NCI-H345 (cell line): ENCODE data around the gene SLC15A2.
"Not testable (repeated sequence)": the region's sequence is repeated elsewhere in the genome, so short reads cannot be mapped to it uniquely, and the experiment has no call there.

Source experiments
- DNase-seq: peaks from one replicate; lab custom pipeline; 2025; lab: John Stamatoyannopoulos, UW

The SLC15A2 gene, protein sequence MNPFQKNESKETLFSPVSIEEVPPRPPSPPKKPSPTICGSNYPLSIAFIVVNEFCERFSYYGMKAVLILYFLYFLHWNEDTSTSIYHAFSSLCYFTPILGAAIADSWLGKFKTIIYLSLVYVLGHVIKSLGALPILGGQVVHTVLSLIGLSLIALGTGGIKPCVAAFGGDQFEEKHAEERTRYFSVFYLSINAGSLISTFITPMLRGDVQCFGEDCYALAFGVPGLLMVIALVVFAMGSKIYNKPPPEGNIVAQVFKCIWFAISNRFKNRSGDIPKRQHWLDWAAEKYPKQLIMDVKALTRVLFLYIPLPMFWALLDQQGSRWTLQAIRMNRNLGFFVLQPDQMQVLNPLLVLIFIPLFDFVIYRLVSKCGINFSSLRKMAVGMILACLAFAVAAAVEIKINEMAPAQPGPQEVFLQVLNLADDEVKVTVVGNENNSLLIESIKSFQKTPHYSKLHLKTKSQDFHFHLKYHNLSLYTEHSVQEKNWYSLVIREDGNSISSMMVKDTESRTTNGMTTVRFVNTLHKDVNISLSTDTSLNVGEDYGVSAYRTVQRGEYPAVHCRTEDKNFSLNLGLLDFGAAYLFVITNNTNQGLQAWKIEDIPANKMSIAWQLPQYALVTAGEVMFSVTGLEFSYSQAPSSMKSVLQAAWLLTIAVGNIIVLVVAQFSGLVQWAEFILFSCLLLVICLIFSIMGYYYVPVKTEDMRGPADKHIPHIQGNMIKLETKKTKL

DNA sequence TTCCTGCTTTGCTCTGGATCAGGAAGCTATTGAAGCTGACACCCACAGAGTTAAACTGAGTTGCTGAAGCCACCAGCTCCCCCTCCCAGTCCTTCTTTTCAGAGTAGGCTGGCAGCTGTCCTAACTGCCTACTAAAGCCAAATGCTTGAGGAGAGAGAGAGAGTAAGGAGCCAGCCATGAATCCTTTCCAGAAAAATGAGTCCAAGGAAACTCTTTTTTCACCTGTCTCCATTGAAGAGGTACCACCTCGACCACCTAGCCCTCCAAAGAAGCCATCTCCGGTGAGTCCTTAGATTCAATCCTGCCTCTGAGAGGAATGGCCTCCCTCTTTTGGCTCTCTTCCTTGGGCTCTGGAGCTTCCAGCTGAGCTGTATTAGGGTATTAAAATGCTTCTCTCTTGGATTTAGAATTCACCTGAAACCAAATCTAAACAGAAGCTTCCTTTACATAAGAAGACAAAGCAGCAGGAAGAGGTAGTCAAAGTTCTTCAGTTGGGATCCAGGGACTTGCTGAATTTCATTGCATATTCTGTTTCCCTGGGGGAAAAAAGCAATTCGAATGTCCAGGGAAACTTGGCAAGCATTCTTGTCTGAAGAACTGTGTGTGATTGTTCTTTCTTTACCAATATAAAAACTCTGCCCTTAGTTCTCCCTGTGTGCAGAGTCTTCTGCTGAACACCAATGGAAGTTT lies at the start of gene SLC15A2:
Gene SLC15A2, plus strand, starts transcription at position 101 of the 690 bp plus-strand sequence. Its CDS starts 76 bp downstream, at position 177.
- DNase-seq, result no peak

DNA sequence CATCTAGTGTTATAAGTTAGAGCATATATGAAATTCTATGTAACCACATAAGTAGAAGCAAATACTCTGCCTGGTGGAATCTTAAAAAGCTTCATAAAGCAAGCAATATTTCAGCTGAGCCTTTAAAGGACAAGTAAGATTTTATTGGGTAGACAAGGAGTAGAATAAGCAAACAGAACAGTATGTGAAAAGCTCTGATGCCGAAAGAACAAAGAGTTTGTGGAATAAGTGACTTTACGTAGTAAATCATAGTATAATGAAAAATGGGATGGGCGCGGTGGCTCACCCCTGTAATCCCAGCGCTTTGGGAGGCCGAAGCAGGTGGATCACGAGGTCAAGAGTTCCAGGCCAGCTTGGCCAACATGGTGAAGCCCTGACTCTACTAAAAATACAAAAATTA lies 49.3 kb upstream of the SLC15A2 start:
- DNase-seq, result no peak

DNA sequence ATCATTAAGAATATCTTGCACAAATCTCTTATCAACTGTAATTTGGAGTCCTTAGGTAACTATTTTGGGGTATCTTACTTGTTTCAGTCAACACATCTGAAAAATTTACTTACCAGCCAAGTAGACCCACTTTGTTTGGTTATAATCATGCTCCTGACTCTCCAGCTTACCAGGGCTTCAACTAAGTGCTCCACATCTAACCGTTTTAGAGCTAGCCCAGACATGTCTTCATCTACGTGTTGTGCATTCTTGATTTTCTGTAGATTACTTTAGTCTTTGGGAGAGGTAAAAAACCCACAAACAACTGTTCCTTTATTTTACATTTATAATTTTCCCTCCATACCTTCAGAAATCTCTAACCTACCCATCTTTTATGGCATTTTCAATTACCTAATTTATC lies 41.9 kb upstream of the SLC15A2 start:
- no peak for DNase-seq

DNA sequence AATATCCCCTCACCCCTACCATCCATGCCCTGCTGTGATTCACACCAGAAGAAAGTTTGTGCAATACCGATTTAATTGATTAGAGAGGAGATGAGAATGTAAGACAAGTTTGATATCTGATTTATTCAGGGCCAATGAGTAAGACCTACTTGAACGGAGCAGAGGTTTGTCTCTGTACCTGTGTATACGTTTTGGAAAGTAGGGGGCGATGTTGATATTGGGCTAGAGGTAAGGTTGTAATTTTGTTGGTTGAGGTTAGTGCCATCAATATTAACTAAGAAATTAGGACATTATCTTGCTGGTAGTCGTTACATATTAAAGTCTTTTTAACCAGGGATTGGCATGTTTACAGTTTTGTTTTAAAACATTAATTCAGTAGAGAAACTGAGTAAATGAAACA lies 38.6 kb upstream of the SLC15A2 start:
- peak; percentile 6 for DNase-seq

DNA sequence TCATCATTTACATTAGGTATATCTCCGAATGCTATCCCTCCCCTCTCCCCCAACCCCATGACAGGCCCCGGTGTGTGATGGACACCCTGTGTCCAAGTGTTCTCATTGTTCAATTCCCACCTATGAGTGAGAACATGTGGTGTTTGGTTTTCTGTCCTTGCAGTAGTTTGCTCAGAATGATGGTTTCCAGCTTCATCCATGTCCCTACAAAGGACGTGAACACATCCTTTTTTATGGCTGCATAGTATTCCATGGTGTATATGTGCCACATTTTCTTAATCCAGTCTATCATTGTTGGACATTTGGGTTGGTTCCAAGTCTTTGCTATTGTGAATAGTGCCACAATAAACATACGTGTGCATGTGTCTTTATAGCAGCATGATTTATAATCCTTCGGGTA lies 36.4 kb upstream of the SLC15A2 start:
- DNase-seq, result not testable (repeated sequence)

DNA sequence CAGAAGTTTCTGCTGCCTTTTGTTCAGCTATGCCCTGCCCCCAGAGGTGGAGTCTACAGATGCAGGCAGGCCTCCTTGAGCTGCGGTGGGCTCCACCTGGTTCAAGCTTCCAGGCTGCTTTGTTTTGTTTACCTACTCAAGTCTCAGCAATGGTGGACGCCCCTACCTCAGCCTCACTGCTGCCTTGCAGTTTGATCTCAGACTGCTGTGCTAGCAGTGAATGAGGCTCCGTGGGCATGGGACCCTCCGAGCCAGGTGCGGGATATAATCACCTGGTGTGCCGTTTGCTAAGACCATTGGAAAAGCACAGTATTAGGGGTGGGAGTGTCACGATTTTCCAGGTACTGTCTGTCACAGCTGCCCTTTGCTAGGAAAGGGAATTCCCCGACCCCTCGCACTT lies 31.0 kb upstream of the SLC15A2 start:
- DNase-seq, result not testable (repeated sequence)

DNA sequence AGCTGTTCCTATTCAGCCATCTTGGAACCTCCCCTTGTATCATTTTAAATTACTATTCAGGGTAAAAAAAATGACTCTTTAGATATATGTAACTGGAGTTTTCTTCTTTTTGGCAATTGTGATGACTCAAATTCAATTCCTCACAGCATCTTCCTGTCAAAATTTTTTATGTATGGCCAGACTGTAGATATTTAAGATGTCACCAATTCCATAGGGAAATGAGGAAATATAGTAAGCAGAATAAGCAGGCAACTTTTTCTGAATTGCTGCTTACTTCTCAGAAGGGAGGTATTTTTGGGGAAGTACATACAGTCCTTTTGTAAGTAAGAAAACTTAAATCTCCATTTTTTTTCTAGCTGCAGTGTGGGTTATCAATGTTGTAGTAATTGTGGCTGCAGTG lies 30.4 kb upstream of the SLC15A2 start:
- no peak for DNase-seq

DNA sequence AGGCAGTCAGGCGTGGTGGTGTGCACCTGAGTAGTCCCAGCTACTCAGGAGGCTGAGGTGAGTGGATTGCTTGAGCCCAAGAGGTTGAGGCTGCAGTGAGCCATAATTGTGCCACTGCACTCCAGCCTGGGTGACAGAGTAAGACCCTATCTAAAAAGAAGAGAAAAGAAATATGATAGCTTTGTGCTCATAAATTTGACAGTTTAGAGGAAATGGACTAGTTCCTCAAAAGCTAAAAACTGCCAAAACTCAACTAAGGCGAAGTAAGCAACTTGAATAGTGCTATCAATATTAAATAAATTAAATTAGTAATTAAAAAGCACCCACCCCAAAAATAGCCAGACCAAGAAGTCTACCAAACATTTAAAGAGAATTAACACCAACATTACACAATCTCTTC lies 24.5 kb upstream of the SLC15A2 start:
- DNase-seq, result no peak

DNA sequence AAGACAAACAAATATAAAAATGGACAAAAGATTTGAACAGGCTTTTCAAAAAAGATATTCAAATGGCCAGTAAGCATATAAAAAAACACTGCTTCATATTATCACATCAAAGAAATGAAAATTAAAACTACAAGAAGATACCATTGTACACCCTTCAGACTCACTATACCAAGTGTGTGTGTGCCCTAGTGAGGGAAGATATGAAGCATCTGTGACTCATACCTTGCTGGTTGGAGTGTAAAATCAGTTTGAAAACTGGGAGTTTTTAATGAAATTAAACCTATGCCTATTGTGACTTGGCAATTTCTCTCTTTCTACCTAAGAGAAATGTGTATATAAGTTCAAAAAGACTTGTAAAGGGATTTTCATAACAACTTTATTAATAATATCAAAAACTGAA lies 23.5 kb upstream of the SLC15A2 start:
- no peak for DNase-seq

DNA sequence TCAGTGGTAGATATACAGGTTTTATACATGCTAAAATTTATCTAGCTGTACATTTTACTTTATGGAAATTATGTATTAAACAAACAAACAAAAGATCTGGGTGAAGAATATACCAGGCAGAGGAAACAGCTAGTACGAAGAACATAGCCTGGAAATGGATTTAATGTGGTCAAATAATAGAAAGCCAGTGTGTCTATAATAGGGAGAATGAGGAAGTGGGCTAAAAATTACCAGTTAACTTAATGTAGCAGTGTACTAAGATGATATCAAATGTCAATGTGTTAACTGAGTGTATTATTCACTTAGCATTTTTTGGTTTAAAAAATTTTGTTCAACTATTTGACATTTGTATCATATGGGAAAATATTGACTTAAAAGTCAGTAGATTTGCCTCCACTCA lies 22.8 kb upstream of the SLC15A2 start:
- DNase-seq, result no peak

DNA sequence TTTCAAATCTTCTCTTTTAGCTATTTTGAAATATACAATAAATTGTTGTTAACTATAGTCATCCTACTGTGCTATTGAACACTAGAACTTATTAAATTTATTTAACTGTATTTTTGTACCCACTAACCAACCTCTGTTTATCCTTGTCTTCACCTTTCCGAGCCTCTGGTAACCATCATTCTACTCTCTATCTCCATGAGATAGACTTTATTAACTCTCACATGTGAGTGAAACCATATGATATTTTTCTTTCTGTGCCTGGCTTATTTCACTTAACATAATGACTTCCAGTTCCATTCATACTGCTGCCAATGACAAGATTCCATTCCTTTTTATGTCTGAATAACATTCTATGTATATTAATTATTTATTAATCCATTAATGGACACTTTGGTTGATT lies 15.8 kb upstream of the SLC15A2 start:
- no peak for DNase-seq

DNA sequence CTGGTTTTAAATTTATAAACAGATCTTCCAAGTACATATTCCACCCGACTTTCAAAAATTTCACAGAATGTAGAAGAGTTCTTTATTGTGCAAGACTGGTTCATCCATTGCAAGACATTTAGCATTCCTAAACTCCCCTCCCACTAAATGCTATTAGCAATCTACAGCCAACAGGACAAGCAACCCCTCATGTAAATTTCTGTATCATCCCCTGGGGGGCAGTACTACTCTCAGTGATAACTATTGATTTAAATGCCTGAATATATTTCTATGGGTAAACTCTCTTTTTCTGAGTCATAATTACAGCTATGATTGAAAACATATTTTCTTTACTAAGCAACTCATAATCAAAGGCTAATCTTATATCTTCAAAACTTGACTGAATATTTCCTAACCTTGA lies 10.7 kb upstream of the SLC15A2 start:
- DNase-seq, result no peak

DNA sequence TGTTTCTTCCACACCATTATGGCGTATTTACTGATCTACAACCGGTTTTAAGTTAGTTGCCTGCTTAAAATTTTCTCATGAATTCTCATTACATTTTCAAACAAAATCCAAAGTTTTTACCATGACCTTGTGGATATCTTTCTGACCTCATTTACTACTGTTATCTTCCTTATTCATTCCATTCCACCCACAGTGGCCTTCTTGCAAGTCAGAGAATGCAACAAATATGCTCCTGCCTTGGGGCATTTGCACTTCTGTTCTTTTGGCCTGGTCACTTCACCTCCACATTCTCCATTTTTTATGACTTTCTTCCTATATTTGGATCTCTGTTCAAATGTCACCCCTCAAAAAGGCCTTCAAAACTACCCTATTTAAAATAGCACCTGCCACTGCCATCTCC lies 8.8 kb upstream of the SLC15A2 start:
- DNase-seq, result no peak

DNA sequence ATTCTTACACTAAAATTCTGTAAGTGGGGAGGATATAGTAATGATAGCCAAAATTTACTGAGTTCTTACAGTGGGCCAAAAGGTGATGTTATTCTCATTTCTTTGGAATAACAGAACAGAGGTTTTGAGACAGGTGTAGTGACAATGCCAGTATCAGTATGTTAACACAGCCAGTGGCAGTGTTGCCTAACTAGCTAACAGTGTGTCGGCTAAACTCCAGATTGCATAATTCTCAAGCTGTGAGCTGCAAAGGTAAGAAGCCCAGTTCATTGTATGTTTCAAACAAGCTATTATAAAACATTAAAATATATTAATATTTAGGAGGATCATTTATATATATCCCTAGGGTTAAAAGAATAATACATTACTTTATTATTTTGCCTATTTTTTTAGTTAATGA lies 920 bp downstream of the SLC15A2 start:
- no peak for DNase-seq

DNA sequence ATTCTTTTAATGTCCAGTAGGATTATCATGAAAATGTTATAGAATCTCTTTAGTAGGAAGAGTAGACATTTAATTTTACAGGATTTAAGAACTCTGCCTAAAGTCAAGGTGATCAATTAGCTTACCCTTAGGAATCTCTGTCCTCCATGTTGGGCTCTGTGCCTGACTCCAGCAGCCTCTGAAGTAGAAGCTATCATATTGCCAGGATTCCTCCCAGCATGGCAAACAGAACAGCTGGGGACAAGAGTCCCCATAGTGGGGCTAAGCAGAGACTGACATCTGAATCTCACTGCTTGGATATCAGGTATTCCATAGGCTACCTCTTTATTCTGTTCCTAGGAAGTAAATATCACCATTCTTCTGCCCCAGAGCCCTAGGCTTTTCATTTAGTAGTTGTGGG lies 1.5 kb downstream of the SLC15A2 start:
- DNase-seq, result no peak

DNA sequence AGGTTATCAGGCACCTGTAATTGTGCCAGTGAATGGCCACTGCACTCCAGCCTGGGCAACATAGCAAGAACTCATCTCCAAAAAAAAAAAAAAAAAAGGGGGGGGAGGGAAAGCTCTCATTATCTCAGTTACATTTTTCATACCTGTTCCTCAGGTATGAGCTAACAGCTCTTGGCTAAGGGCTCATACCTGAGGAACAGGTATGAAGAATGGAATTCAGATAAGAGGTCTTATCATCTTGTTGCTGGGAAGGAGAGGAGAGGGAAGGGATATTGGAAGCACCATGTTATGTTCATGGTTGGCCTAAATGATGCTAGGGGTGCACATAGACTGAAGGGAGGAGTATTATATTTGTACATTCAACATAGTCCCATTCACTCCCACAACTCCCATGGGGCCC lies 2.6 kb downstream of the SLC15A2 start:
- no peak for DNase-seq

DNA sequence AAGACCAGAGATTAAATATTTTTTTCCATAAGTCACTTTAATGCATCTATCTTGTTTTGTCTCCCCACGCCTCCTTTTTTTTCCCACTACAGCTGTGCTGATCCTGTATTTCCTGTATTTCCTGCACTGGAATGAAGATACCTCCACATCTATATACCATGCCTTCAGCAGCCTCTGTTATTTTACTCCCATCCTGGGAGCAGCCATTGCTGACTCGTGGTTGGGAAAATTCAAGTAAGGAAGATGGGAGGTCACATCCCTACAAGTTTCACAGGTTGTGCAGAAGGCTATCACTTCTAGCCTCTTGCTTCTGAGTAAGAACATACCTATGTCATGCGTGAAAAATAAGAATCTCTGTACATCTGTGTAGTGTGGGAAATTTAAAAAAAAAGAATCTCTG lies 3.1 kb downstream of the SLC15A2 start:
- DNase-seq, result no peak

DNA sequence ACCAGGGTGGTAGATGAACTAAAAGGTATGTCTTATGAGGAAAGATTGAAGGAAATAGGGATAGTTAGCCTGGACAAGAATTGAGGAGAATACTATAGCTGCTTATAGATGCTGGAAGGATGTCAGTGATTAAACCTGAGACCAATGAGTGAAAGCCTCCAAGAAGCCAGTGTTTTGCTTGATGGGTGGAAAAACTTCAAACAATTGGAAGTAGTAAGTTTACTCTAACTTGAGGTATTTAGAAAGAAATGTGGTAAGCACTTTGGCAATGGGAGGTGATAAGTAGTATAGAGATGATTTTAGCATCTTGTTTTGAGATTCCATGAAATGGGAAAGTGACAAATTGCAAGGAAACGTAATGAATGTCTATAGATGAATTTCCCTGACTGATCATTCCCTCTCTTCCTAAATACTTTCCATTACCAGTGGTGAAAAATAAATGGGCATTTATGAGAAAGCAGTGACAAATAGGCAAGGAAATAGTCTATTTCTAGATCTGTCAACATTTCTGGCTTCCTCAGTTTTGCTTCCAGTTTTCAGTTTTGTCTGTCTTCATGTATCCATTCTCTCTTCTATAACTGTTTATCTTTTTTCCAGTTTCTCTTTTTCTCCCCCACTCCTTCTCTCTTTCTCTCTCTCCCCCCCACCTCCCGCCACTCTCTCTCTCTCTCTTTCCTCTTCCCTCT lies 19.2 kb downstream of the SLC15A2 start:
- no peak for DNase-seq

DNA sequence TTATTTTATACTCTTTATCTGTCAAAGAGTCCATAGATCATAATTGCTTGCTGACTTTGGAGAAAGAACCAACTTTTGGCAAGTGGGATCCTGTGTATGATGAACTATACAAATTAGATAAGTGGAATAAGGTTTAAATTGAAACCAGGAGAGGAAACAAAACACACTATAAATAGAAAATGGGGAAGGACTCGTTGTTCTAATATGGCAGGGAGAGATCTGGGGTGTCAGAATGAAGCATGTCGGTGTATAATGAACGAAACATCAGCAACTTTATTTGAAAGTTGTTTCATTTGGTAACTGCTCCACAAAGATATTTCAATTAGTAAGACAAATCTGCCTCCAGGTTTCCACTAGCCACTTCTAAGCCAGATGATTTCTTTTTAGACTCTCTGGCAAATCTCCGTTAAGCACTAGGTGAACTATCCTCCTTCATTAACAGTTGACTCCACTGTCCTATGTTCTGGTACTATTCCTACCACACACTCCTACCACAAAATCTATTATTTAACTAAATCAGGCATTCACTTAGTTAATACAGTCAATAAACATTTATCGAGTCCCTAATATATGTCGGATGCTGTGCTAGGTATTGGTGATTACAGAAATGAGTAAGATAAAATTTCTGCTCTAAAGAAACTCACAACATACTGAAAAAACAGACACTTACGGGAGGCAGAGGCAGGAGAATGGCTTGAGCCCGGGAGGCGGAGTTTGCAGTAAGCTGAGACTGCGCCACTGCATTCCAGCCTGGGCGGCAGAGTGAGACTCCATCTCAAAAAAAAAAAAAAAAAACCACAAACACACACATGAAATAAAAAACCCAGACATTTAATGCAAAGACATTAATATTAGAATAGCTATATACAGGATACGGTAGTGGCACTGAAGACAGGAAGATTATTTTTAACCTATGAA lies 20.1 kb downstream of the SLC15A2 start:
- no peak for DNase-seq

DNA sequence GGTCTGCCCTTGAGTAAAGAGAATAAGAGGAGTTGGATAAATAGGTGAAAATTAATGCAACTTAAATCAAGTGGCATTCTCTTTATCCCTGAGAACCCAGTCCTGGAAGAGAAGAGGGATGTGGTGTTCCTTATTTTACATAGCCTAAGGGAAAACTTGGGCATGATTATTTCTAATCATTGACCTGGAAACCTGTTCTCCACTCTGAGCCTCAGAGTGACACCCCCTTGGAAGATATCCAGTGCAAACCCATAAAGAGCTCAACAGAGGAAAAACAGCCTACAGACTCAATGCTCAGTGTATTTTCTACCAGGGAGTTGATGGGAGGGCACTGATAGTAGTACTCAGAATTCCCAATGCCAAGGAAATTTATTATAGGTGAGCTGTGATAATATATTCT lies 22.0 kb downstream of the SLC15A2 start:
- DNase-seq, result no peak

DNA sequence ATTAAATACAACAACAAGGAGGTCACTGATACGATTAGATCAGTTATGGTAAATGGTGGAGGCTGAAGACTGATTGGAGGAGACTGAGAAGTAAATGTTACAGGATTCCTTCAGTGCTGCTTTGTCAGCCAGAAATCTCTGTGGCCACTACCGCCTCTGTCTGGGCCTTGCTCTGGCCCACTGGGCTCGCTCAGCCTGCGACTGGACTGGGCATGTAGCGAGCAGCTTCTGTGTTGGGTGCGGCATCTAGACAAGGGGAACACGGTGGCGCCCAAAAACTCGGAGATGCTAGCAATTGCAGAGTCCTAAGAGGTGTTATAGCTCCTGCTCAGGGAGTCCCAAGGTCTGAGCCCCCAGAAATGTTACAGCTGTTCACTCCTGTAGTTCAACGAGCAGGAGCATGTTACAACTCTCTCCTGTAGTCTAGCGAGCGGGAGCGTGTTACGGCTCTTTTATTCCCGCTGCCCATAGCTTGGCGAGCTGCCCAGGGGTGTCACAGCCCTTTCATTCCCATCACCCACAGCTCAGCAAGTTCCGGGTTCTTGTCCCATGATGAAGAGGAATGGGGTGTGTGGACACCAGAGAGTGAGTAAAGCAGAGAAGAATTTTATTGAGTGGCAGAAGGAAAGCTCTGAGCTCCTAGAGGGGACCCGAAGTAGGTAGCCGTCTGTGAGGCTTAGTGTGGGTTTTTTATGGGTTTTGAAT lies 24.7 kb downstream of the SLC15A2 start:
- no peak for DNase-seq
